GM18511 (cell line): ENCODE data around the gene COPS9.

Experiments
- ATAC-seq: cut with Tn5 transposase; IDR thresholded peaks from one replicate; pipeline ENCODE4 v1.9.1; 2021; ENCODE audit warnings: mild to moderate bottlenecking, moderate library complexity; ENCODE audit not compliant: unreplicated experiment

The COPS9 gene

DNA sequence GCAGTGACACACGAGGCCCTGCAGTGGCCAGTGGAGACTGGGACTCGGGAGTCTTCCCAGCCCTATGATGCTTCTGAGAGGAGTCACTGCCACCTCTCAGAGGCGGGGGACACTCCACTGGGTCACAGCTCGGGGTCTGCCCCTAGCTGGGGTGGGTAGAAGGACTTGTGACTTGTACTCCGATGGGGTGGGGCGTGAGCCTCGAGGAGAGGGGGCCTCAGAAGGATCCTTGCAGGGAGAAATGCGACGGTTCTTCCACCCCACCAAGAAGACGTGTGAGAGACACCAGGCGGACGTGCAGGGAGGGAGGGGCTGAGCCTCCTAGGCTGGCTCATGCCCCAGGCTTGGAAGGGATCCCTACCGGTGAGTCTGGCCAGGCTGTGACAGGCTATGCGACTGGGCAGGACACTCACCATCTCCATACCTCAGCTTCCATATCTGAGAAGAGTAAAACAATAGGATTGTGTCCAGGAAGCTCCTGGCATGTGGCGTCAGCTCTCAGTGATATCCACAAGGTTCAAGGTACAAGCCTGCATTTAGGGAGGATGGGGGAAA is 15.4 kb upstream of the COPS9 start:
- ATAC-seq: no peak

- no peak for ATAC-seq
Observed at GRCh38 chr2:240149943-240150784, 14.1 kb upstream of the COPS9 start.

GRCh38 chr2:240147911-240148587 is 11.9 kb upstream of the COPS9 start:
- ATAC-seq: no peak

DNA sequence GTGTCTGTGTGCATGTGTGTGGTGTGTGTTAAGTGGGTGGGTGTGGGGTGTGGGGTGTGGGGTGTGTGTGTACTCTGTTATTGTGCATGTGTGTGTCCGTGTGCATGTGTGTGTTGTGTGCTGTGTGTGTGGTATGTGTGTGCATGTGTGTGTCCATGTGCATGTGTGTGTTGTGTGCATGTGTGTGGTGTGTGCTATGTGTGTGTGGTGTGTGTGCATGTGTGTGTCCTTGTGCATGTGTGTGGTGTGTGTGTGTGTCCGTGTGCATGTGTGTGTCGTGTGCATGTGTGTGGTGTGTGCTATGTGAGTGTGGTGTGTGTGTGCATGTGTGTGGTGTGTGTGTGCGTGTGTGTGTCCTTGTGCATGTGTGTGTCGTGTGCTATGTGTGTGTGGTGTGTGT is 11.3 kb upstream of the COPS9 start:
- no peak for ATAC-seq

DNA sequence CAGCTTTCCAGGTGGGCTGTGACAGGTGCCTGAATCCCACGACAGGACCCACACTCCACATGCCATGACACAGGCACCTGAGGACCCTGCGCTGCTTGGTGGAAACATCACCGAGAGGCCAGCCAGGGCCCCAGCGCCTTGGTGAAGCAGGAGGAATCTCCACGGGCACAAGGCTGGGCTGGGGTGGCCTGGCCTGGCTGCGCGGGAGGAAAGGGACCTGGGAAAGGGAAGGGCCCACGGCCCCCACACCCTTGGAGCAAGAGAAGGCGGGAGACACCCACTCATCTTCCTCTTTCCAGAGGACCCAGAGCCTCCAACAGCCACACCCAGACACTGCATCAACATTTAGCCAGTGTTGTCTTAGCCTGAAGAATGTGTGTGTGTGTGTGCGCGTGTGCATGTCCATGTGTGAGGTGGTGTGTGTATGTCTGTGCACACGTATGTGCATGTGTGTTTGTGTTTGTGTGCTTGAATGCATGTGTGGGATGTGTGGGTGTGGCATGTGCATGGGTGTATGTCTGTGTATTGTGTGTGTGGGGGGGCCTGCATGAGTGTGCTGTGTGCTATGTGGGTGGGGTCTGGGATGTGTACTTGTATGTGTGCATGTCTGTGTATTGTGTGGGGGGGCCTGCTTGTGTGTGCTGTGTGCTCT is 10.6 kb upstream of the COPS9 start:
- no peak for ATAC-seq

DNA sequence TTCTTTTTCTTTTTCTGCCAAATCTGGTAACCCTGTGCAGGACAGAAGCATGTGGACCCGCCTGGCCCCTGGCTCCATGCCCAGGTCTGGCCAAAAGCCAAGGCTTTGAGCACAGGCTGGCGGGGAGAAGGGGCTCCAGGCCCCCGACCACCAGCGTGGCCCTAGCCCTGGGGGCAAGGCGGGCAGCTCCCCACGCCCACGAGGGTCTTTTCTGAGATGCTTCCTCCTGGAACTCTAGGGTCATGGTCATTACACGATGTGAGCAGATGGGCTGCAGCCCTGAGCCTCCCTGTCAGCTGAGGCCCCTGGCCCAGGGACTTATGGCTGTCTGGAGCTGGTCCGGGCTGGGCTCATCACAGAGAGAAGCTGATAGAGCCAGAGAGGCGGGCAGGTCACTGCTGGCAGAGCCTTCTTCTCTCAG is 10.0 kb upstream of the COPS9 start:
- ATAC-seq: no peak

DNA sequence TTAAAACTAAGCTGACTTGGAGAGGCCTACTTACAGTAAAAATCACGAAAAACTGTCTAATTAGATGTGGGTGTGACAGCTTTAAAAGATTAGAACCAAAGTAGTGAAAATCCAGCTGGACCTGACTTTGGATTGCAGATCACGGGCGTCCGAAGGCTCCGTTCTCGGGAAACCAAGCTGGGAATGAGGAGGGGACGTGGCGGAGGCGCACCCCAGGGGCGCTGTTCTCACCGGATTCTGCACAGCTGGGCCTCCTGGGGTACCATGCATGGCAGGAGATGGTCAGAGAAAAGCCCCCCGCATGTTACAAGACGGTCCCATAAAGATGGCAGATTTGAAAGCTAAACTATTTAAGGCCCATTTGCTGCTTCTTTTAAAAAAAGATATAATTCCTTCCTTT is 9.4 kb upstream of the COPS9 start:
- ATAC-seq: no peak

DNA sequence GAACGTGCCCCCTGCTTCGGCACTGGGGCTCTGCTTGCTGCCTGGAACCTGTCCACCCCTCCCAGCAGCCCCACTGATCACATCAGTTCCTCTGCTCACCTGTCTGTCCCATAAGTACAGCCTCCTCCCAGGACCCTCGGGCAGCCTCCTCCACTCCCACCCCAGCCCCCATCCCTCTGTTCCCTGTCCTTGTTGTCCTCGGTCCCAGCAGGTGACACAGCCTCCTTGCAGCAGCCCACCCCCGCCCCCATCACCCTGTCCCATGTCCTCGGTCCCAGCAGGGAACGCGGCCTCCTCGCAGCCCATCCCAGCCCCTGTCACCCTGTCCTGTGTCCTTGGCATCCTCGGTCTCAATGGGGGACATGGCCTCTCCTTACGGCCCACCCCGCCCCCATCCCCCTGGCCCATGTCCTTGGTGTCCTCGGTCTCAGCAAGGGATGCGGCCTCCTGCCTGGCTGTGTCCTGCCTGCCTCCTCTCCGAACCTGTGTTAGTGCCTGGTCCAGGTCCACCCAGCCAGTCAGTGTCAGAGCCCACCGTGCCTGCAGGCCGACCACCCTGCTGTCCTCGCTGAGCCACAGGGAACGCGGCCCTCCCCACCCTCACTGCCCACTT is 8.7 kb upstream of the COPS9 start:
- ATAC-seq: no peak

DNA sequence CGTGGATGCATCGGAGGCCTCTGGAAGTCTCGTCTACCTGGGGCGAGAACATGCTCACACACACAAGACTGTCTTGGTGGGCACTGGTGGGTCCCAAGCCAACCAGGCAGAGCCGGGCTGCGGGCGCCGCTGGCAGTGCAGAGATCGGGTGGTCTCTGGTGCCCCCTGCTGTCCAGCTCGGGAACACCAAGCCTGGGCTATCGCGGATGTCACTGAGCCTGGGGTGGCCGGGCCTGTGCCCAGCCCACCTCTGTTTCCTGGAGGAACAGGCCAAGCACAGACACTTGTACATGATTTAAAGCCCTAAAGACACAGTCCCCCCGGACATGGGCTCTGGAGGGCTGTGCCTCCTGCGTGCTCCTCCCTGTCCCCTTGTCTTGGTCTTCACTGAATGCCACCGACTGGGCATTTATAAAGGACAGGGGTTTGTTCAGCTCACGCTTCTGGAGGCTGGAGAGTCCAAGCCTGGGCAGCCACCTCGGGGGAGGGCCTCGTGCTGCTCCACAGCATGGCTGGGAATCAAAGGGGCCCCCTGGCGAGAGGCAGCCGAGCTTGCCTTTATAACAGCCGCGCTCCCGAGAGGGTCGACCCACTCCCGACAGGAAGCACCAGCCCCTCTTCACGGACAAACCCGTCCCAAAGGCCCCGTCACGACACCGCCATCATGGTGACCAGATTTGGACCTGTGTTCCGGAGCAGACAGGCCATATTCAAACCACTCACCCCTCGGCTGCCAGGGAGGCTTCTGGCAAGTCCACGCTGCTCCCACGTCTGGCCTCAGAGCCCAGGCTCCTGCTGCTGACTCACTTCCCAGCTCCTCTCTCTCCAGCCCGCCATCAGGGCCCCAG is 7.9 kb upstream of the COPS9 start:
- ATAC-seq: peak; percentile 68

- no peak for ATAC-seq
Observed at GRCh38 chr2:240143276-240143675, 7.2 kb upstream of the COPS9 start.

DNA sequence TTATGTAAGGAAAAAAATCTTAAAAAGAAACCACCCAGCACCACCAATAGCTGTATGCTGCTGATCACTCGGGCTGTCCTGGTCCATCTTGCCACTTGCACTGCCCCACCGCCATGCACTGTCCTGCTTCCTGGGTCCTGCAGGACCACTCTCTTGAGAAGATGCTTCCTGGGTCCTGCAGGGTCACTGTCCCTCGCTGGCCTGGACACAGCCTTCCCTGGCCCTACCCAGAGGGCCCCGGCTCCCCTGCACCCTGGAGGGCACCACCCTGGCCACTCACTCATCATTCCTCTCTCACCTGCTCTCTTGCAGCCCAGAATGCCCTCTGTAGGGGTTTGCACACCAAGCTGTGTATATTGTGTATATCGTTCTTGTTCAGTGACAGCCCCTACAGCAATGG is 6.8 kb upstream of the COPS9 start:
- ATAC-seq: no peak

GRCh38 chr2:240142256-240142775 is 6.2 kb upstream of the COPS9 start:
- ATAC-seq: no peak

GRCh38 chr2:240141736-240142135 is 5.6 kb upstream of the COPS9 start:
- ATAC-seq: no peak

DNA sequence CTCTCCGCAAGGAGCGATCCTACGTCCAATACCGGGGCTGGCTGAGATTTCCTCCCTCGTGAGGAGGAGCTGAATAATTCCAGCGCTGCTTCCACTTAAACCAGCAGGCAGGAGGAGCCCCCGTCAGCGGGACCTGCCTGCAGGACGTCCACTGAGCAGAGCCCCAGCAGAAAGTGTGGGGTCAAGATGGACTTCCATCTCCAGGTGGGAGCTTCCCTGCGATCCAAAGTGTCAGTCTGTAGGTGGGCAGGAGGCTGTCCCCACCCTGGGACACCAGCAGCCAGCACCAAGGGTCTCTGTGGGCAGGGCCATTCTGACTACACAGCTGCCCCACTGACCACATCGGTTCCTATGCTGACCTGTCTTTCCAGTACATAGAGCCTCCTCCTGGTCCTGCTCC is 4.8 kb upstream of the COPS9 start:
- ATAC-seq: no peak

GRCh38 chr2:240140511-240140910 is 4.4 kb upstream of the COPS9 start, which contains the start of gene OTOS:
OTOS (minus strand) TSS chr2:240140658; CDS start chr2:240140326, 332 bp downstream.
- no peak for ATAC-seq

GRCh38 chr2:240139666-240140393 is 3.7 kb upstream of the COPS9 start:
- no peak for ATAC-seq

DNA sequence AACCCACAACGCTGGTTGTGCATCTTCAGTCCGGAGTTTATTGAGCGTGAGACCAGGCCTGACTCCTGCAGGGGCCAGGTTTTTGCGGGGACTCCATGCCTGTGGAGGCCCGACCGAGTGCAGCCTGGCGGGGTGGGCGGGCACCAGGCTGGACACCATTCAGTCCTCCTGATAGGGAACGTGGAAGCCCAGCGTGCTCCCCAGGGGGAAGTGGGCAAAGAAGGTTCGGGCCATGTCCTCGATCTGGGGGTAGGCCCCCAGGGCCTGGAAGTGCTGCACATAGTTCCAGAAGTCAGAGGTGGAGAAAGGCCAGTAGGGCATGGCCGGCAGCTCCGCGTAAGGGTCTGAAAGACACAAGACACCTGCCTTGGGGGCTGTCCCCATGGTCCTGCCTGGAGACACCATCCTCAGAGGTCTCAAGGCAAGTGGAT is 2.9 kb upstream of the COPS9 start:
- ATAC-seq: no peak

GRCh38 chr2:240138254-240138984 is 2.3 kb upstream of the COPS9 start:
- no peak for ATAC-seq
